MM.1S (cell line): ENCODE measurements around the gene METTL16.

Experiments used
- EZH2 ChIP-seq: fragments of 300-600 bp; sonication (generic); optimal IDR thresholded peaks from 2 replicates; pipeline ENCODE3; 2017; ENCODE audit warnings: low read depth, mild to moderate bottlenecking, antibody characterized with exemption, low read length, mixed read lengths
- EZH2phosphoT487 ChIP-seq: fragments of 300-600 bp; sonication (generic); IDR thresholded peaks from 2 replicates; pipeline ENCODE4 v1.6.1; 2018; ENCODE audit warnings: antibody characterized with exemption, low read length
- TF ChIP-seq, protein P1 (sequence below): fragments of 300-600 bp; sonication (generic); IDR thresholded peaks from 2 replicates; pipeline ENCODE4 v1.5.1; 2016; ENCODE audit warnings: antibody characterized with exemption, low read length, mixed read lengths

DNA sequence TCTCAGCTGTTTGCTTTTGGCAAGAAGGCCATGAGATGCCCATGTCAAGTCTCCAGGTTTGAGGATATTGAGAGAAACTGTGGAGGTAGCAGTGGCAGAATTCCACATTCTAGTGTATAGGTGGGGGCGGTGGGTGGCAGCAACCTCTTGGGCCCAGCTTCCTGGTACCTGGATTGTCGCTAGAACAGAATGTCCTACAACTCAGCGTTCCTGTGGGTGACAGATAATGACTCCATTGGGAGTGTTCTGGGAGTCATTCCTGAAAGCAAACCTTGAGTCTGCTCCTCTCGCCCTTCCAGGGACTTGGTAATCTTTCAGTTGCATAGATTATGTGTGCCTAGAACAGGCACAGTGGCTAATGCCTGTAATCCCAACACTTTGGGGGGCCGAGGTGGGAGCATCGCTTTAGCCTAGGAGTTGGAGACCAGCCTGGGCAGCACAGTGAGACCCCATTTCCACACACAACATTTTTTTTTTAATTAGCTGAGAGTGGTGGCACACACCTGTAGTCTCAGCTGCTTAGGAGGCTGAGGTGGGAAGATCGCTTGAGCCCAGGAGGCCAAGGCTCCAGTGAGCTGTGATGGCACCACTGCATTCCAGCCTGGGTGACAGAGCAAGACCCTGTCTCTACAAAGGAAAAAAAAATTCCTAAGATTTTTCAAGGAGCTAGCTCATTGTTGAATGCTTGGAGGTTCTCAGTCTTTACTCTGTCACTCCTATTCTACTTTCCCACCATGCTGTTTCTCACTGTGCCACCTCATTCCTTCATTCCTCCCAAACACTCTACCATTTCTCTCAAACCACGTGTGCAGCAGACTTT is 37.9 kb upstream of the METTL16 start:
- TF ChIP-seq, protein P1, sequence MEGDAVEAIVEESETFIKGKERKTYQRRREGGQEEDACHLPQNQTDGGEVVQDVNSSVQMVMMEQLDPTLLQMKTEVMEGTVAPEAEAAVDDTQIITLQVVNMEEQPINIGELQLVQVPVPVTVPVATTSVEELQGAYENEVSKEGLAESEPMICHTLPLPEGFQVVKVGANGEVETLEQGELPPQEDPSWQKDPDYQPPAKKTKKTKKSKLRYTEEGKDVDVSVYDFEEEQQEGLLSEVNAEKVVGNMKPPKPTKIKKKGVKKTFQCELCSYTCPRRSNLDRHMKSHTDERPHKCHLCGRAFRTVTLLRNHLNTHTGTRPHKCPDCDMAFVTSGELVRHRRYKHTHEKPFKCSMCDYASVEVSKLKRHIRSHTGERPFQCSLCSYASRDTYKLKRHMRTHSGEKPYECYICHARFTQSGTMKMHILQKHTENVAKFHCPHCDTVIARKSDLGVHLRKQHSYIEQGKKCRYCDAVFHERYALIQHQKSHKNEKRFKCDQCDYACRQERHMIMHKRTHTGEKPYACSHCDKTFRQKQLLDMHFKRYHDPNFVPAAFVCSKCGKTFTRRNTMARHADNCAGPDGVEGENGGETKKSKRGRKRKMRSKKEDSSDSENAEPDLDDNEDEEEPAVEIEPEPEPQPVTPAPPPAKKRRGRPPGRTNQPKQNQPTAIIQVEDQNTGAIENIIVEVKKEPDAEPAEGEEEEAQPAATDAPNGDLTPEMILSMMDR: no peak
- no peak for TF ChIP-seq EZH2
- no peak for TF ChIP-seq EZH2phosphoT487
